Pancreas (tissue), 10 donors: ENCODE results near the gene AKR1E2. TPM values are rescaled to one million over a fixed set of nuclear protein-coding genes. Genes with fewer than 3 reads are reported as not detected.

Source experiments
- ATAC-seq, 4 donors: fragments of 200-7000 bp; cut with Tn5 transposase; one replicate each; pipeline versions ENCODE4 v1.8.0 to v1.9.1; 2020; ENCODE audit warnings: mild to moderate bottlenecking in 4 of 4, moderate library complexity in 4 of 4
- DNase-seq, 6 donors: peaks; one replicate each; pipeline ENCODE4 v3.0.0-alpha.2; 2020
- FAIRE-seq: peaks from 2 replicates; lab custom pipeline; 2012; peaks lifted over from hg19 to GRCh38; lab: Jason Lieb, UNC
- H3K27ac ChIP-seq, 4 donors: fragments of 200-600 bp; sonication (generic); 1 replicate in 3 of 4; 2 replicates in 1 of 4; pipeline versions ENCODE4 v1.5.0 to v1.8.0; 2020
- H3K27me3 ChIP-seq, 4 donors: fragments of 200-600 bp; one replicate each; pipeline ENCODE4 v1.8.0; 2021
- H3K36me3 ChIP-seq, 3 donors: fragments of 200-600 bp; sonication (generic) in 1 of 3; one replicate each; pipeline versions ENCODE4 v1.5.0 to v1.8.0; 2020 to 2021
- H3K4me1 ChIP-seq, 3 donors: fragments of 200-600 bp; one replicate each; pipeline ENCODE4 v1.8.0; 2021
- H3K4me3 ChIP-seq, 4 donors: fragments of 200-600 bp; sonication (generic) in 2 of 4; one replicate each; pipeline versions ENCODE4 v1.5.0 to v1.8.0; 2020 to 2021
- H3K9me3 ChIP-seq, 4 donors: fragments of 200-600 bp; one replicate each; pipeline ENCODE4 v1.8.0; 2021
- CTCF ChIP-seq, 4 donors: fragments of 200-600 bp; sonication (generic) in 3 of 4; IDR thresholded peaks; one replicate each; pipeline versions ENCODE4 v1.5.0 to v1.8.0; 2021; ENCODE audit warnings: antibody characterized with exemption in 4 of 4
- WGBS, 2 donors: extraction: QIAGEN DNeasy Blood & Tissue Kit; methylation state at CpG; one replicate each; pipeline ENCODE4 v1.1.7; 2013; 5-methylcytosine and 5-hydroxymethylcytosine counted together
- intact Hi-C, 3 donors: fragments of 100-400 bp; cut with DNase I; formaldehyde crosslinking; loops; one replicate each; pipeline versions ENCODE4 v1.11.1 to v1.14.2; 2022
- polyA plus RNA-seq, 2 donors: library from polyadenylated mRNA; stranded (reverse); fragments of 200-250 nt; gene quantifications; one replicate each; pipeline ENCODE4 v1.2.3, GENCODE V29; 2013
- total RNA-seq, 6 donors: library from RNA; stranded (reverse); fragmentation: NEBNext Ultra II Directional in 4 of 6; extraction: Animal tissue kit (Norgen Biotek cat#: 25700) in 4 of 6; gene quantifications; one replicate each; pipeline versions ENCODE4 v1.2.1 to v1.2.4, GENCODE V29; 2021 to 2023
- donor health status: healthy with polysubstance abuse.
- donor health status: DM: no; HTN: no; CAD: no; lungs with moderate emphysema.
- donor health status: DM: no; HTN: no; CAD: no.
- donor health status: control.
- donor health status: control.
- donor health status: Bipolar disorder and iron deficiency.
- donor health status: DM: yes; HTN: yes; CAD: no.
- donor health status: DM: no; HTN: no; CAD: no.
- donor health status: DM: no; HTN: no; CAD: no.
- donor health status: DM: yes; HTN: yes; CAD: no.

The AKR1E2 gene
- total RNA-seq: 10 to 100 TPM in 1 of 6 donors, 1 to 10 TPM in 5; 1.5 to 10.2 (median 2.7) TPM
- polyA plus RNA-seq: 1 to 10 TPM in 1 of 2 donors, under 1 TPM in 1; 0.85 to 1.1 TPM

- intact Hi-C loops: no loop called here
- Histone ChIP-seq H3K27ac (peak within 1 kb of the TSS; percentile 45 to 91 (median 80)), H3K36me3 (no peaks in the 10 kb centered on the region), H3K4me1 (peaks cover 0 to 4% (median 0%) of the 10 kb centered on the region in 3 donors), H3K27me3 (no peaks in the 10 kb centered on the region), H3K4me3 (peak within 1 kb of the TSS; percentile 41 to 74 (median 64)), H3K9me3 (no peaks in the 10 kb centered on the region)
- 15 to 18% methylated on average over 72 to 87 of the region's 87 CpGs for WGBS, 2 donors
- ATAC-seq: peak; percentile 93 to 96 (median 94)
- no peak for TF ChIP-seq CTCF (IDR thresholded peaks at IDR 0.05)
- FAIRE-seq: no peak
- peak; percentile 80 to 91 (median 86) for DNase-seq
These were observed at the start of gene AKR1E2 for GRCh38 chr10:4825868-4826791. Gene AKR1E2, plus strand, starts transcription at chr10:4826207. Its CDS starts 118 bp downstream, at chr10:4826325.

- Histone ChIP-seq H3K4me1 (peaks cover 0 to 1% (median 1%) of the 10 kb centered on the region in 3 donors), H3K27me3 (no peaks in the 10 kb centered on the region), H3K36me3 (no peaks in the 10 kb centered on the region), H3K9me3 (no peaks in the 10 kb centered on the region), H3K4me3 (no peak overlapping the region), H3K27ac (no peak overlapping the region)
- ATAC-seq (no peak), DNase-seq (no peak), FAIRE-seq (no peak)
- 66 to 72% methylated on average over 2 of the region's 2 CpGs for WGBS, 2 donors
- intact Hi-C loops: no loop called here
- TF ChIP-seq CTCF (IDR thresholded peaks at IDR 0.05): no peak
These were observed 49.8 kb upstream of the AKR1E2 start for GRCh38 chr10:4776234-4776638.

GRCh38 chr10:4778761-4779160 is 47.2 kb upstream of the AKR1E2 start:
- no peak for ATAC-seq

GRCh38 chr10:4780091-4780490 is 45.9 kb upstream of the AKR1E2 start:
- H3K9me3 ChIP-seq: no peaks in the 10 kb centered on the region
- FAIRE-seq (no peak), ATAC-seq (no peak), DNase-seq (no peak)
- intact Hi-C loops: no loop called here
- H3K4me3 ChIP-seq: no peak overlapping the region
- no peak overlapping the region for H3K27ac ChIP-seq
- no peaks in the 10 kb centered on the region for H3K36me3 ChIP-seq
- no peaks in the 10 kb centered on the region for H3K4me1 ChIP-seq
- WGBS, 2 donors: 81 to 86% methylated on average over 2 of the region's 2 CpGs
- H3K27me3 ChIP-seq: no peaks in the 10 kb centered on the region
- TF ChIP-seq CTCF (IDR thresholded peaks at IDR 0.05): no peak

More at GRCh38 chr10:4778761-4779160, 47.2 kb upstream of the AKR1E2 start:
- Histone ChIP-seq H3K27me3 (no peaks in the 10 kb centered on the region), H3K4me3 (no peak overlapping the region), H3K36me3 (no peaks in the 10 kb centered on the region), H3K9me3 (no peaks in the 10 kb centered on the region), H3K27ac (no peak overlapping the region), H3K4me1 (no peaks in the 10 kb centered on the region)
- DNase-seq (no peak), FAIRE-seq (no peak)
- no peak for TF ChIP-seq CTCF (IDR thresholded peaks at IDR 0.05)
- intact Hi-C loops: no loop called here

- Histone ChIP-seq H3K4me1 (no peaks in the 10 kb centered on the region), H3K36me3 (no peaks in the 10 kb centered on the region), H3K27ac (no peak overlapping the region), H3K4me3 (no peak overlapping the region), H3K27me3 (no peaks in the 10 kb centered on the region), H3K9me3 (no peaks in the 10 kb centered on the region)
- FAIRE-seq: no peak
- ATAC-seq: no peak
- TF ChIP-seq CTCF (IDR thresholded peaks at IDR 0.05): no peak
- DNase-seq: no peak
- intact Hi-C loops: no loop called here
- 83% methylated on average over 6 of the region's 6 CpGs for WGBS, 2 donors
These were observed 45.2 kb upstream of the AKR1E2 start for GRCh38 chr10:4780782-4781181.
